ENCODE measurements around the gene SMARCAD1.
"Not testable (repeated sequence)": the region's sequence is repeated elsewhere in the genome, so short reads cannot be mapped to it uniquely, and the experiment has no call there.

SMARCAD1 gene

DNA sequence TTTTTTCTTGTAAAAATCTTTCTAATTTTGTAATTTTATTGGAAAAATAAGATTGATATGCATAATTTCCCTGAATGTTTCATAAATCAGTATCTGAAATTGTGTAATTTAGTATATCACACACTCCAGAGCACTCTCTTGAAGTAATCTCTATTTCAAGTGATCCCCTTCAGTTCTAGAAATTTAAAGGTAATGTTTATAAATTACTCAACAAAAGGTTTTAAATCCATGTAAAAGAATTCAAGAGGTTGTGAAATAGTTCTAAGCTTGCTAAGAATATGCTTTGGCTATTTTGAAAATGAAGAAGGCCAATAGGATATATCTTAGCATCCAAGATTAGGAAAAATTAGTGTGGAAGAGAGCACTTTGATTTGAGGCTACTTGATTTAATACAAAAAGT is 28.2 kb downstream of the SMARCAD1 start:
- no peak for DNase-seq

DNA sequence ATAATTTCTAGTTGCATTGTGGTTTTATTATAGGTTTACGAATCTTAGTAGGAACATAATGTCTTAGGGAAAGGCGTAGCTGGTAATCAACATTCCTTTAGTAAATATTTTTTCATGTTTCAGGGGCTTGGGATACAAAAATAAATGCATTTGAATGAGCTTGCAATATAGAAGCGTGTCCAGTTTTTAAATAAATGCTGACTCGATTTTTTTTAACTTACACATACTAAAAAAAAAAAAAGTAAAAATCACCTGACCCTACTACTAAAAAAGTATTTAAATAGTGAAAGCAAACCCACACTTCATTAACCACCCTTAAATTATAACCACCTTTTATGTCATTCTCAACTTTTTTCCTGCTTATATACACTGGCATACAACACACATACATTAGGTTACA is 29.6 kb downstream of the SMARCAD1 start:
- no peak for DNase-seq

DNA sequence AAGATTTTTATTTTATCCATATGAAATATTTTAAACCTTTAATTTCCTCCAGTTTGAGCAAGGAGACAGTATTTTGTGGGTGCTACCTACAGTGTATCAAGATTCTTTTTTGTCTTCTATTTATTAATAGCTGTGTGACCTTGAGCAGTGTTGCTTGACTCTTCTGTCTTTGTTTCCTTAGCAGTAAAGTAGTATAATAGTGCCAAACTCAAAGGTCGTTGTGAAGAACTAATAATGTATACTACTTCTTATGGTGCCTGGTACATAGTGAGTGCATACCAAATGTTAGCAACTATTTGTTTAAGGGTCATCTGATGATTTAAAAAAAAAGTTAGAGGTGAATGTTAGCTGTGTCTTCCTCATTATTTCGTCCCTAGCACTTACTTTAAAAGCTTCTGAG is 30.5 kb downstream of the SMARCAD1 start:
- no peak for DNase-seq

DNA sequence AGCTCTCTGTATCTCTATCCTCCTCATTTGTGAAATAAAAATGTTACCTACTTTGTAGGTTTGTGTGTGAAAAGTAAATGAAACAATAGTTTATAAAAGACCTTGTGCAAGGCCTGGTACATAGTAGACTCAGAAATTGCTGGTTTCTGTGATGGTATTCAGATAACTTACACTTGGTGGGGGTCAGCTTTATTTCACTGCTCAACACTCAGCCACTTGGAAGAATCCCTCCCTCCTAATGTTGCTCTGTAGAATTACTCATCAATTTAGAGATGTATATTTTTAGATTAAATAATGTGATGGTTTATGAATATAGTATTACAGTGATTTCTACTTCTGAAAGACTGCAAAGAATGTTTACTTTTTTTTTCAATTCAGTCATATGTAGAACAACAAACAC is 32.7 kb downstream of the SMARCAD1 start:
- DNase-seq, result no peak

DNA sequence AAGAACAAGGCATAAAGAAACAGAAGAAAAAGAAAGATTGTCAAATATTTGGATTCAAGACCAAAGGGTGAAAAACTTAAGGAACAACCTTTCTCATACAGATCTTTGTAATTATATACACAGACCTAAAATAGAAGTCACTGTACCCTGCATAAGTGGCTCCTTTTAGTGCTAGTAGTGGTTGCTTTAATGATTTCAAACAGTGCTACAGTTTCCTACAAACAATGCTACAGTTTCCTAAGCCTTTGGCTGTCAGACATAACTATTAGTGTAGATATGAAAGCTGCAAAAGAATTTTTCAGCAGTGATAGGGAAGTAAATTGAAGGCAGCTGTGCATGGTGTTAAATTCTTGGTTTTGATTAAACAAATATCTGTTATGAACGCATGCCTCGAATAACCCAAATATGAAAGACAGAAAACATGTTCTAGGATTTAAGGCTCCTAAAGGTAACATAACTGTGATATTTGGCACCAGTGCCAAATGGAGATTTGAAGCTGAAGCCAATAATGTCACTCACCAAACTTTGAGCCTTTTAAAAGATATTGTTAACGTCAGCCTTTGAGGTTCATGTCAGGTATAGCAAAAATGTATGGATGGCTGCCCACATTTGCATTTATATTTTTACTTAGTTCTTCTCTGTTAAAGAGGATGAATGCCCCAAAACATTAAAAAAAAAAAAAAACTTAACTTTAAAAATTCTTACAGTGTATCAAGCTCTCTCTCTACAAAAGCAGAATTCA is 36.6 kb downstream of the SMARCAD1 start:
- no peak for DNase-seq

DNA sequence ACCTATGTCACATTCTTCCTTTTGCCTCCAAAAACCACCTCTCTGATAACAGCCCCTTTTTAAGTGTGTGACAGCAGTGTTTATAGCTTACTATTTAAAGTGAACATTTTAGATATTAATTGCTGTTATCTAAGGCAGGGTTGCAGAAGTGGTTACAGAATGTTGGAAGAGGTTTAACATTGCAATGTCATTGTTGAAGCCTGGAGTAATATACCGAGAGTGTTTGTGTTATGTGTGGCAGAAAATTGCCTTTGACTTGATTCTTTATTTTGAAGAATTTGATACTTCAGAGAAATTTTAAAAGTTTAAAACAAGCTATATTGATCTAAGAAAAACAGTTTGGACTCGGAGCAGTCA is 37.1 kb downstream of the SMARCAD1 start:
- no peak for DNase-seq

DNA sequence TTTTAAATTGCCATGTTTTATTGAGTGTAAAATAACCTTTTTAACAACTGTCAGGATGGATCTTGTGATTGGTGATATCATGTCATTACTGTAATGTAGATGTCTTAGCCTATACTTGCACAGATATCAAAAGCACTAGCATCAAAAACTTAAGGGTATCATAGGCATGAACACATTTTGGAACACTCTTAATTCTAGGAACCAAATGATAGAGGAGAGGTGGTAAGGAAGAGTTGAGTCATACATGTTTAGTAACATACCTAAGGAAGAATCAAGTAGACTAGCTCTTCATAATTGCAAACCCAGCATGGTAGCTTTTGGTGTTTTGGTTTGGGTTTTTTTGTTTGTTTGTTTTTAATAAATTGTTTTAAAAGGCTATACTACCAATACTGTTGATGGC is 43.4 kb downstream of the SMARCAD1 start:
- no peak for DNase-seq

DNA sequence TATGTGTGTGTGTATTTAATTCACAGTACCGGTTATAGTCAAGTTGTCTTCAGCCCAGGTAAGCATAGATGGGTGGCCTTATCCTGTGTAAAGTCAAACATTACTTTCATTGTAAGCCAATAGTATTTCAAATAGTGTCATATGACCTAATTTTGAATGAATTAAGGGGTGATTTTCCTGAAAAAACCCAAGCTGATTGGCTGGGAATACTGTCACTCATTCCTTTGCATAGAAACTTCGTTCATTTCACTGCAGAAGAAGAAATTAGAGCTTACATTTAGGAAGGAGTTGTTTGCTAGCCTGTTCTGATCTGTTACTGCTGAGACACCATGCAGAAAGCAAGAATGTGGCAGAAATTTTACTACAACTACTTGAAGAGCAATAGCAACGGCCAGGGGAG is 45.4 kb downstream of the SMARCAD1 start:
- no peak for DNase-seq

DNA sequence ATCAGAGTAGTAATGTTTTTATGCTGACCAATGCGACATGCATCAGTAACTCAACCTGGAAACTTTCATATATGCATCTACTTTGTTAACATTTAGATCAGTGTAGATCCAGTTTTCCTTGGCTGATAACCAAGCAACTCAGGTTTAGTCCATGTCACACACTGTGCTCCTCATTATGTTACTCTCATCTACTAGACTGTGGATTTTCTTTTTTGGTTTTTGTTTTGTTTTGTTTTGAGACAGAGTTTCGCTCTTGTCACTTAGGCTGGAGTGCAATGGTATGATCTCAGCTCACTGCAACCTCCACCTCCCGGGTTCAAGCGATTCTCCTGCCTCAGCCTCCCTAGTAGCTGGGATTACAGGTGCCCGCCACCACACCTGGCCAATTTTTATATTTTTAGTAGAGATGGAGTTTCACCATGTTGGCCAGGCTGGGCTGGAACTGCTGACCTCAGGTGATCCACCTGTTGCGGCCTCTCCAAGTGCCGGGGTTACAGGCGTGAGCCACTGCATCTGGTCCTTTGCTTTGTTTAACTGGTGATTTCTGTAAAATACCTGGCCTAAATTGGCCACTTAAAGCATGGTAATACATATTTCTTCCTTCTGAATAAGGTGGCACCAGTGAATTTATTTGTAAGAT is 48.6 kb downstream of the SMARCAD1 start:
- no peak for DNase-seq

DNA sequence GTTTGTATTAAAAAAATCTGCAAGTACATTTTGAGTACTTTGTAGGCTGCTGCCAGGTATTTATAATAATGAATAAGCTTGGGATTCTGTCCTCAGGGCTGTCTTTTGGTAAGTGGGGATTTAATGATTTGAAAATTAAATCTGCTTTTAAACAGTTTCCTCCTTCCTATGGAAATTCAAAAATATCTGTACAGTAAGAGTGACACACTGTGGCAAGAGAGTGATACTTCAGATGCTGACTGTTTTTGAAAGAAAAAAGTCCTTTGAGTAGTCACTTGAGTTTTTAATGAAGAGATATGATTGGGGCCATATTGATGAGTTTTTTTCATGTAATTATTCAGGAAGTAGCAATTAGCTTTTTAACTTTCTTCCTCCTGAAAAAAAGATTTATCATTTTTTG is 49.2 kb downstream of the SMARCAD1 start:
- peak in 1 of 2 donors; percentile 3 for DNase-seq

DNA sequence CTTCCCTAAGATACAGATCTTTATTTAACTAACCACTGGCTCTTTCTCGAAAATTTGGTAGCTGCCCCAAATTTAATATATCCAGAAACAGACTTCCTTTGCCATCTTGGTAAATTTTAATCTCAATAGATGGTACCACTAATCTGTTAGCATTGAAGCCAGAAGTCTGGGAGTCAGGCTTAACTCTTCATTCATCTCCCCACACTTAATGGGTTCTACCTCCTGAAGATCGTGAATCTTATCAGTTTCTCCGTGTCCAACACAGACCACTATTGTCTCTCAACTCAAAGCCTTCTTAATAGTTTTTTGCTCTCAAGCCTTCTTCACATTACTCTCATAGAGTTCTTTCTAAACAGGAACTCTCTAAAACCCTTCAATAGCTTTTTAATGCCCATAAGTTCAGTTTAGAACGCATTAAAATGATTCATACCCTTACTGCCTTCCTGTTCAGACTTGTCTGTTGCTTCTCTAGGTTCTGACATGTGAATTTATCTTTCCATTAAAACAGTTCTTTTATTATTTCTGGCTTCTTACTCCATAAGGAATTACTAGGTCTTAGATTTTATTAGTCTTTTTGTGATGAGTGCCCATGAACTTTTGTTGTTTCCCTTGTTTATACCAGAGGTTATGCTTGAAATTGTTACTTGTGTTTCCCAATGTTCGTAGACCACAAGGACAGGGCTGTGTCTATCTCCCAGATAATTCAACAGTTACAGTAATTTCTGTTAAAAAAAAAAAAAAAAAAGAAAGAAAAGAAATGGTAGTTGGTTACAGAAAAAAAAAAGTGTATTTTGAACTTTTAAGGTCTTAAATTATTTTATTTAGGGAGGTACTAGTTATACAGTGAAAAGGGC is 54.7 kb downstream of the SMARCAD1 start:
- no peak for DNase-seq

DNA sequence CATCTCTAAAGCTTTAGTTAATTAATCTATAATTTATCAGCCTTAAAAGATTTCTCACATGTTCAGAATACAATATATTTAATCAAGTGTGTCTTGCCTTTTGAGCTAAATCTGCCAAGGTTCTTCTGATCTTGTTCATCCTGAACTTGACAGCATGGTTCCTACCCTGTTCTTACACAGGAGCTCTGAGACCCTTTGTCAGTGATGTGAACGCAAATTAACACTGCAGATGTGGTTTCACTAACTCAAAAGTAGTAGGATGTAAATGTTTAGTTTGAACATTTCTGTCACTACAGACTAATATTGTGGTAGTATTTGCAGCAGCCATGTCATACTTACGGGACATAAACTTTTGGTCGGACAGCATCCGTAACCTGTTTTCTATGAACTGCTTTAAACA is 59.4 kb downstream of the SMARCAD1 start:
- no peak for DNase-seq

DNA sequence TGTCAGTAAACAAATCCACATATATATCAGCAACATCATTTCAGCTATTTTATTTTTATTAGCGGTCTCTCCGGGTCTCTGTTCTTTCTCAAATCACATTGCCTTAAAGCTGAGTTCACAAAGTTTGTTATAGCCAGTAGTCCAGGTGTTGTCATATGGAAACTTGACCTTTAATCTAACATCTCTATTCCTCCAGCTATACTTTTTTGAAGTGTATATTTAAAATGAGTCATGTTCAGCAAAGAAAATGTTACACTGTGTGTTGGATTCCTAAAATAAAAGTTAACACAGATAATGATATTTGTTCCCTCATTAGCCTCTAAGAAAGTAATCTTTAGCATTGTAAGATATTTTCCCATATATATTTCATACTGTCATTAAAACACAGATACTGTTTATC is 63.6 kb downstream of the SMARCAD1 start:
- no peak for DNase-seq

DNA sequence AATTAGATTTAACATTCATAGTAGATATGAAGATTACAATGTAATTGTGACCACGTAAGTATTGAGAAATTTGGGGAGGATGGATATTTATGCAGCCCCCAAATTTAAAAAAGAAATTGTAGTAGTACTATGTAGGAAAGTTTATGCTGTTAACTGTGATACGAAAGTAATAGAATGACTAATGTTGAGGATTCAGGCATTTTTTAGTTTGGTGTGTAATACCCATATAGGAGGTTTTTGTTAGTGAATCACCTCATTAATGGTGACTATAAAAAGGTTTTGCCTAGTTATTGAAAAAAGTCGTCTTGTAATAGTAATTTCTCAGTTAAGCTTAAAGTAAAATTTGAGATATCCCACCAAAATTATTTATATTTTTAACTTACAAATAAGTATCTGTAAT is 67.2 kb downstream of the SMARCAD1 start:
- no peak for DNase-seq

DNA sequence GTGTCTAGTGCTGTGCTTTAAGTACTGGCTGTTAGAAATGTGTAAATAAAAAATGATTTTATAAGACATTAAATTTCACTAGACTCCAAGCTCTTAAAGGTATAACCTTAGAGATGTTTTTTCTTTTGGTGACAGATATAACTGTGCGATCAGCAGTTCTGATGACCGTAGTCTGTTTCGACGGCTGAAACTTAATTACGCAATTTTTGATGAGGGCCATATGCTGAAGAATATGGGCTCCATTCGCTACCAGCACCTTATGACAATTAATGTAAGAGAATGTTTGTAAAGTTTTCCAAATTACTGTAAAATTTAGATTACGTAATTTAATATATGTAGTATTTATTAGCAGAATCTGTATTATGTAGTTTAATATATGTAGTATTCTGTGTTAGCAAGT is 68.5 kb downstream of the SMARCAD1 start:
- no peak for DNase-seq

DNA sequence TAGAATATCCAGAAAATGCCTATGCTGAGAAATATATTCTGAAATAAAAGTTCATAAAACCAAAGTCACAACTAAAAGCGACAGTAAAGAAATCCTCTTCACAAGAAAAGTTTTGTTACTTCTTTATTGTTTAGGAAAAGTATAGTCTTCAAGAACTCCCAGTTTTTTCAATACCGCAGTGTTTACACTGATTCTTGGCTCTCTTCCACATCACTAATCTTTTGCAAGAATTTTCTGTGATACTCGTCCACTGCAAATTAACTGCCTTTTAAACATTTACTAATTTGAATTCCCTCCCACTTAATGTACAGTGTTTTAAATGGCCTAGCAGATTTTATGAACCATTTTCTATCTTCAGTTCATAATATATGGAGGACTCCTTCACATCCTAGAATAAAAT is 69.9 kb downstream of the SMARCAD1 start:
- DNase-seq, result no peak

DNA sequence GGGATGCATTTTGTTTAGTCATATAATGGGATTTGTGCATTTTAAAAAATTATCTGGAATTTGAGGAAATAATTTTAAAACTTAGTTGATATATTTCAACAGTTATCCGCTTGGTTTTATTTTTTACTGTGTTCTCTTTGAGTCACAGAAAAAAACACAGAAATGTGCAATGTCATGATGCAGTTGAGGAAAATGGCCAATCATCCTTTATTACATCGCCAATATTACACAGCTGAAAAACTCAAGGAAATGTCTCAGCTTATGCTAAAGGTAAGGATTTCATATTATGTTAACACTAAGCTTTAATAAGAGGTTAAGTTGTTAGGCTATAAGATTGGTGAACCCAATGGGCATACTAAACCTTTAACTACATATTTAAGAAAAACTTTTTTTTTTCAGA is 71.1 kb downstream of the SMARCAD1 start:
- no peak for DNase-seq

DNA sequence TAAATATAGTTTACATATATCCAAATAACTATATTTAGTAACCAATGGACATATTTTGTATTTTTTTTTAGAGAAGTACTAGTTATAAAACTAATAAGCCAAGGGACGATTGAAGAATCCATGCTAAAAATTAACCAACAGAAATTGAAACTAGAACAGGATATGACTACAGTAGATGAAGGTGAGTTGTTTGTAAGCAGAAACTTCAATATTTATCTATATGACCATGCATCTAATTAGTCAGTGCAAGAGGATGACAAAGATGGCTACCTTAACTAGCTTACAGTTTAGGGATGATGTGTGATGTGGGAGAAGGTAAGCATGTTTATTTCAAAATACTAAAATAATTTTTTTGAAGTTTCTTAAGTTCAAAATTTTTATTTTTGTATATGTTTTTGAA is 77.2 kb downstream of the SMARCAD1 start:
- no peak for DNase-seq

DNA sequence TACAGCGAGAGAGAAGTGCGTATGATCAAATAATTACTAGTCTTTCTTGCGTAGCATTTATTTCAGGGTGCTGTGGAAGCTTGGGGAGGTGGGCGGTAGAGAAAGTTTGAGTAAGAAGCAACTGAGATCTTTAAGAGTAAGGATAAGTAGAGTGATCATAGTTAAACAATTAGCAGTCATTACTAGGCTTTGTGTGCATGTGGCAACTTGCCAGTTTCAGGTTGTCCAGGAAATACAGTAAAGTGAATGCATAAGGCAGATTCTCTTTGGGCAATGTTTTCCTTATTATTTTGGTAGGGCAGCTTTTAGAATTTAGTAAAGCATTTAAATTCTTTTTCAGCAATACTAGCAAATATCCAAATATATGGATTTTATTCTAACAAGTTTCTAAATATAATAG is 78.0 kb downstream of the SMARCAD1 start:
- no peak for DNase-seq

DNA sequence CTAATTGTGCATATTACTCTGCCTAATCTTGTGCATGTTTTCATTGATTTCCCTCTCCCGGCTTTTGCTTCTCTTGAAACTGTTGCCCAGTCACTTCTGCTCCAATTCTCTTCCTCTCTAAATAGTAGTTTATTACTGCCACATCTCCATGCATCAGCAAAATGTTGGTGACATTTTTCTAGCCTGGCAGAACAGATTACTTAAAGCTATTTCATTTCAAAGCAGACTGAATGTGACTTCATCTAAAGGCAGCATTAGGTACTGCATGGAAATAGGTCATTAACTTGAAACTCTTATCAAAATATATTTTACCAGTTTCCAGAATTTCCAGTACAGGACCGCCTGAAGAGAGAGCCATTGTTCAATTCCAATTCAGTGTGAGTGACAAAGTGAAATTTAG is 82.6 kb downstream of the SMARCAD1 start:
- no peak for DNase-seq

DNA sequence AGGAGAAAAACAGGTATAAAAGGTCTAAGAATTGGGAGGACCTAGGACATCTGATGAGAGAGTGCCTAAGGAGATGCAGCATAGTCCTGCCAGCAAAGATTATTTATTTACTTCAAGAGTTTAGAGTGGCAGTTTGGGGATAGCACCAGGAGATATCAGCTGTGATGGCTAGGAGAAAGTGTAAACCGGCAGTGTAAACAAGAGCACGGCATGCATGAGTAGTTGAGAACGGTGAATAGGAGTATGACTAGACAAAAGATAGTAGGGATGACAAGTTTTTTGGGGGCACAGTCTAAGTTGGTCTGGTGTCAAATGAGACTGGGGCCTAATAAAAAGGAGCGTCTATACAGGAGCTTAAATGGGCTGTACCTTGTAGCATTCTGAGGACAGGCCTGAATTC is 86.3 kb downstream of the SMARCAD1 start:
- DNase-seq, result not testable (repeated sequence)

DNA sequence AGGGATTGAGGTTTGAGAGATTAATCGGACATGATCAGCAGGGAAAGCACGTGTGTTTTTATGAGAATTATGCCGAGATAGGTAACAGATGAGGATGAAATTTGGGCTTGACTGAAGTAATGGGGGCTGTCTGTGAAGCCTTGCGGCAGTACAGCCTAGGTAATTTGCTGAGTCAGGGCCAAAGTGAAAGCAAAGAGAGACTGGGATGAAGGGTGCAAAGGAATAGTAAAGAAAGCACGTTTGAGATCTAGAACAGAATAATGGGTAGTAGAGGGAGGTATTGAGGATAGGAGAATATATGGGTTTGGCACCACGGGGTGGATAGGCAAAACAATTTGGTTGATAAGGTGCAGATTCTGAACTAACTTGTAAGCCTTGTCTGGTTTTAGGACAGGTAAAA is 87.8 kb downstream of the SMARCAD1 start:
- DNase-seq, result not testable (repeated sequence)

DNA sequence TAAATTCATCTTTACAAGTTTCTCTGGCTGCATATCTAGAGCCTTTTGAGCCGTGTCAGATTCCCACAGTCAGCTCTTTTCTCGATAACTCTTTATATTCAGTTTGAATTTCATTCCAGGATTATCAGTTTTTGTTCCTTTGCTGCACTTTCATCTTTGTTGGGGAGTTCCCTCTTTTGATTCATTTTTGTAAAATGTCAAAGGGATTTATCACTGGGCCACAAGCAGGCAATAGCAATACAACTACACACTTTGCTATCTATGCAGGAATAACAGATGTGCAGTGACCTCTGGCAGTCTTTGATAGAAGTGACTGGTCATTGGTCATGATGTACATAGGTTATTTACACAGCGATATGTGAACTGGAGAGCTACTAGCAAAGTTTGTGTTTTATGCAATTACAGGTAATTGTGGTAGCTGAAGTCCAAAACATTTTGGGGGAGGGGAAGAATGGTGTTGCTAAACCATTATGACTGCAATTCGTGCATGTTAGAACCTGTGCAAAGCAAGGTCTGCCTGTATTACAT is 91.1 kb downstream of the SMARCAD1 start:
- DNase-seq, result no peak

DNA sequence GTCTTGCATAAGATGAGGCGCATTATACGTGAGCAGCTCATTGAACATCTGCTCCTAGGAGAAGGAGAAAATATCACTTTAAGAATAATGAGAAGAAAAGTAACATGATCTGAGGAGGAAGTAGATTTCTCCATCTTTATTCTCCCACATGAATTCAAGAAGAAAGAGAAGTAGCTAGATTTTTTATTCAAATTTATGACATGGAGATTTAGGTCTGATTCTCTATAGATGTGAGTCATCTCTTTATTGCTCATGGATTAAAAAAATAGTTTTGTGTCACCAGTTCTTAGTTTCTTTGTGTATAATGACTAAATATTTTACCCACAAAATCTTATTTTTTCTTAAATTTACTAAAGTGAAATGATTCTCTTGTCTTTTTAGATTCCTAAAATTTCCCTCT is 94.5 kb downstream of the SMARCAD1 start:
- no peak for DNase-seq

Data from CD4-positive, alpha-beta T cell treated with Interleukin-4 for 1 hour (primary cell).